ENCODE data around the gene MAP3K14. TPM values are rescaled to one million over a fixed set of nuclear protein-coding genes. Genes with fewer than 3 reads are reported as not detected.

MAP3K14 gene
- polyA plus RNA-seq, 3 donors, result 1.4 to 29.9 (median 3.8) TPM

GRCh38 chr17:45283711-45284110 lies 33.1 kb downstream of the MAP3K14 start:
- Histone ChIP-seq H3K27me3 (ENCODE audit: control insufficient read depth in 2 of 2, insufficient read depth in 2 of 2, low read length in 2 of 2) (no peaks in the 10 kb centered on the region), H2AFZ (ENCODE audit: insufficient read depth, low read depth, low read length, poor library complexity, severe bottlenecking) (no peak overlapping the region), H3K4me1 (ENCODE audit: control insufficient read depth in 1 of 2, insufficient read depth in 2 of 2, low read length in 2 of 2) (no peaks in the 10 kb centered on the region), H3K4me2 (replicated peaks; ENCODE audit: extremely low read depth, low read length, poor library complexity, severe bottlenecking) (no peak overlapping the region), H3K4me3 (replicated peaks in 1 of 3; ENCODE audit: low read depth in 2 of 3, low read length in 3 of 3) (no peak overlapping the region), H4K20me1 (ENCODE audit: insufficient read depth, low read length) (peaks cover 41% of the 10 kb centered on the region), H3K9ac (ENCODE audit: insufficient read depth, low read length, poor library complexity, severe bottlenecking) (no peak overlapping the region), H3K36me3 (replicated peaks in 1 of 2; ENCODE audit: control insufficient read depth in 1 of 2, insufficient read depth in 2 of 2, low read length in 2 of 2) (peaks cover 66 to 97% of the 10 kb centered on the region in 2 donors), H3K9me3 (replicated peaks in 1 of 2; ENCODE audit: control insufficient read depth in 1 of 2, insufficient read depth in 1 of 2, low read length in 2 of 2) (no peaks in the 10 kb centered on the region), H3K79me2 (ENCODE audit: insufficient read depth, low read length) (no peaks in the 10 kb centered on the region), H3K27ac (ENCODE audit: low read depth in 1 of 2, low read length in 2 of 2) (no peak overlapping the region)
- TF ChIP-seq, protein P1, sequence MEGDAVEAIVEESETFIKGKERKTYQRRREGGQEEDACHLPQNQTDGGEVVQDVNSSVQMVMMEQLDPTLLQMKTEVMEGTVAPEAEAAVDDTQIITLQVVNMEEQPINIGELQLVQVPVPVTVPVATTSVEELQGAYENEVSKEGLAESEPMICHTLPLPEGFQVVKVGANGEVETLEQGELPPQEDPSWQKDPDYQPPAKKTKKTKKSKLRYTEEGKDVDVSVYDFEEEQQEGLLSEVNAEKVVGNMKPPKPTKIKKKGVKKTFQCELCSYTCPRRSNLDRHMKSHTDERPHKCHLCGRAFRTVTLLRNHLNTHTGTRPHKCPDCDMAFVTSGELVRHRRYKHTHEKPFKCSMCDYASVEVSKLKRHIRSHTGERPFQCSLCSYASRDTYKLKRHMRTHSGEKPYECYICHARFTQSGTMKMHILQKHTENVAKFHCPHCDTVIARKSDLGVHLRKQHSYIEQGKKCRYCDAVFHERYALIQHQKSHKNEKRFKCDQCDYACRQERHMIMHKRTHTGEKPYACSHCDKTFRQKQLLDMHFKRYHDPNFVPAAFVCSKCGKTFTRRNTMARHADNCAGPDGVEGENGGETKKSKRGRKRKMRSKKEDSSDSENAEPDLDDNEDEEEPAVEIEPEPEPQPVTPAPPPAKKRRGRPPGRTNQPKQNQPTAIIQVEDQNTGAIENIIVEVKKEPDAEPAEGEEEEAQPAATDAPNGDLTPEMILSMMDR (IDR thresholded peaks at IDR 0.05), result no peak
- Mint-ChIP-seq H3K9me3 (peaks cover 0 to 2% (median 0%) of the 10 kb centered on the region in 7 donors), H3K27me3 (ENCODE audit: low read depth in 3 of 3) (peaks cover 0 to 2% (median 0%) of the 10 kb centered on the region in 3 donors), H3K36me3 (peaks cover 75 to 93% of the 10 kb centered on the region in 2 donors), H3K4me1 (peaks cover 9% of the 10 kb centered on the region), H3K4me3 (no peak overlapping the region), H3K27ac (peak overlapping the region in 2 of 7 donors; percentile 54 to 74)
- no peak for DNase-seq
- intact Hi-C loops (cut with micrococcal nuclease), result no loop called here
- 100% methylated on average over 2 of the region's 10 CpGs for WGBS (ENCODE audit: insufficient coverage)

DNA sequence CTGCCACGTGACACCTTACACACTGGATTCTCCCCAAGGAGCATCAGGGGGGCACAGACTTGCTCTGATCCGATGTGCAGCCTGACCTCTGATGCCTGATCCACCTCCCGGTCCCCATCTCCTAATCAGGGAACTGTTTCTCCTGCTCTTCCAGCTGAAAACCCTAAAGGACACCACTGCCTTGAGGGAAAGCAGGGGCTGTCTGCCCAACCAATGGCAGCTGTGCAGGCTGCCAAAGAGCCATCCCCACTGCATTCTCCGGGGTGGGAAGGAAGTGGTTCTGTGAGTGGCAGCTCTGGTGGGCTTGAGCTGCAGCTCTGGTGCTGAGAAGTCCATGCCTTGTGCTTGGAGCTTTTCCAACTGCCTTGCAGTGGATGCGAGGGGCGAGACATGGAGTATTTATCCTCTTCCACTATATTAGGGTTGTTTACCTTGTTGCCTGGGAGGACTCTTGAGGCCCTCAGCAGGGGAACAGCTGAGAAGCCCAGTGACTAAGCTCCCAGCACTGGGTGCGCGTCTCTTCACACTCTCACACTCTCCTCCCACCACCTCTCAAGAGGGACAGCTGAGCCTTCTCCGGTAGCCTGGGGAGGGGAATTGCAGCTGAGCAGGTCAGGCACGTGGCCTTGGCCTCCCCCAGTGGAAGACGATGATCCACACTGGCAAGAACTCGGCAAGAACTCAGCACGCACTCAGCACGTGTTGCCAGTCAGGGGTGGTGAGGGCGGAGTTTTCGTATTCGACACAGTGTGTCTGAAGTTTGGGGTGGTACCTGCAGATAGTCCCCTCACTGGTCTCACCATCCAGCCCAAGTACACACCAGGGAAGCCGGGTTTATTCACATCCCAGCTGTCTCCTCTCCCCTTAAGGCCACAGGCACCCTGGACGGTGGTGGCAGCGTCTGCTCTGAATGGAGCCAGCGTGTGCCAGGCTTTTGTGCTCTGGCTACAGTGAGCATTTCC lies 33.9 kb downstream of the MAP3K14 start:
- Histone ChIP-seq H3K27me3 (ENCODE audit: control insufficient read depth in 2 of 2, insufficient read depth in 2 of 2, low read length in 2 of 2) (no peaks in the 10 kb centered on the region), H4K20me1 (ENCODE audit: insufficient read depth, low read length) (peaks cover 48% of the 10 kb centered on the region), H3K79me2 (ENCODE audit: insufficient read depth, low read length) (no peaks in the 10 kb centered on the region), H3K9ac (ENCODE audit: insufficient read depth, low read length, poor library complexity, severe bottlenecking) (no peak overlapping the region), H3K4me3 (replicated peaks in 1 of 3; ENCODE audit: low read depth in 2 of 3, low read length in 3 of 3) (no peak overlapping the region), H3K36me3 (replicated peaks in 1 of 2; ENCODE audit: control insufficient read depth in 1 of 2, insufficient read depth in 2 of 2, low read length in 2 of 2) (peaks cover 60 to 97% of the 10 kb centered on the region in 2 donors), H3K9me3 (replicated peaks in 1 of 2; ENCODE audit: control insufficient read depth in 1 of 2, insufficient read depth in 1 of 2, low read length in 2 of 2) (no peaks in the 10 kb centered on the region), H3K4me2 (replicated peaks; ENCODE audit: extremely low read depth, low read length, poor library complexity, severe bottlenecking) (no peak overlapping the region), H2AFZ (ENCODE audit: insufficient read depth, low read depth, low read length, poor library complexity, severe bottlenecking) (no peak overlapping the region), H3K4me1 (ENCODE audit: control insufficient read depth in 1 of 2, insufficient read depth in 2 of 2, low read length in 2 of 2) (no peaks in the 10 kb centered on the region), H3K27ac (ENCODE audit: low read depth in 1 of 2, low read length in 2 of 2) (no peak overlapping the region)
- H3K27me3 Mint-ChIP-seq (ENCODE audit: low read depth in 3 of 3), result peaks cover 0 to 2% (median 2%) of the 10 kb centered on the region in 3 donors
- intact Hi-C loops (cut with micrococcal nuclease), result no loop called here
- no peaks in the 10 kb centered on the region for H3K9me3 Mint-ChIP-seq
- peak overlapping the region in 2 of 7 donors; percentile 16 to 36 for H3K27ac Mint-ChIP-seq
- 89% methylated on average over 13 of the region's 21 CpGs for WGBS (ENCODE audit: insufficient coverage)
- H3K4me3 Mint-ChIP-seq, result no peak overlapping the region
- DNase-seq, result no peak
- H3K36me3 Mint-ChIP-seq, result peaks cover 73 to 91% of the 10 kb centered on the region in 2 donors
- H3K4me1 Mint-ChIP-seq, result peaks cover 9% of the 10 kb centered on the region
- TF ChIP-seq, protein P1 (IDR thresholded peaks at IDR 0.05), result no peak
